Transverse colon (tissue), 4 donors: ENCODE results near the gene RHO. TPM values are rescaled to one million over a fixed set of nuclear protein-coding genes. Genes with fewer than 3 reads are reported as not detected.
"Not testable (repeated sequence)": the region's sequence is repeated elsewhere in the genome, so short reads cannot be mapped to it uniquely, and the experiment has no call there.

Experiments
- DNase-seq: peaks from one replicate; pipeline ENCODE4 v3.0.0-alpha.2; 2019
- H3K27ac ChIP-seq, 4 donors: fragments of 200-600 bp; sonication (generic); 2 replicates each; pipeline ENCODE4 v1.5.1; 2016 to 2018; ENCODE audit warnings: inconsistent platforms in 4 of 4
- H3K27me3 ChIP-seq: fragments of 200-600 bp; sonication (generic); 2 replicates; pipeline ENCODE4 v1.5.1; 2017; ENCODE audit warnings: inconsistent platforms
- H3K36me3 ChIP-seq, 4 donors: fragments of 200-600 bp; sonication (generic); 2 replicates each; pipeline ENCODE4 v1.5.1; 2017 to 2019; ENCODE audit warnings: inconsistent platforms in 4 of 4
- H3K4me1 ChIP-seq, 4 donors: fragments of 200-600 bp; sonication (generic); 2 replicates each; pipeline ENCODE4 v1.5.1; 2017 to 2020; ENCODE audit warnings: inconsistent platforms in 4 of 4
- H3K4me3 ChIP-seq, 4 donors: fragments of 200-600 bp; sonication (generic); 1 replicate in 1 of 4; 2 replicates in 3 of 4; pipeline versions ENCODE4 v1.5.1 to v1.6.1; 2017 to 2019; ENCODE audit warnings: inconsistent platforms in 4 of 4
- H3K9me3 ChIP-seq, 2 donors: fragments of 200-600 bp; sonication (generic); 2 replicates each; pipeline ENCODE4 v1.5.1; 2017 to 2019; ENCODE audit warnings: inconsistent platforms in 2 of 2
- EP300 ChIP-seq: sonication (generic); formaldehyde crosslinking; IDR thresholded peaks from one replicate; pipeline ENCODE4 v1.6.1; 2017; ENCODE audit warnings: antibody characterized with exemption, low read depth
- POLR2A ChIP-seq: fragments of 450-650 bp; IDR thresholded peaks from one replicate; pipeline ENCODE4 v1.6.1; 2016; ENCODE audit warnings: antibody characterized with exemption, mild to moderate bottlenecking, moderate library complexity
- POLR2AphosphoS5 ChIP-seq, 3 donors: sonication (generic); formaldehyde crosslinking; IDR thresholded peaks; one replicate each; pipeline ENCODE4 v1.6.1; 2016; ENCODE audit warnings: antibody characterized with exemption in 3 of 3
- WGBS, 2 donors: methylation state at CpG; one replicate each; pipeline ENCODE4 v1.1.5; 2018; ENCODE audit warnings: low coverage in 1 of 2; 5-methylcytosine and 5-hydroxymethylcytosine counted together
- in situ Hi-C, 4 donors: fragments of 200-750 bp; cut with MboI; loops; one replicate each; pipeline versions ENCODE4 v1.15.0 to v1.15.1; 2017; ENCODE audit warnings: low sequenced_read_pairs in 3 of 4, low pct_ligation_motif_present in 1 of 4, low pct_unique_long_range_greater_than_20kb in 1 of 4
- intact Hi-C: fragments of 100-400 bp; cut with DNase I; formaldehyde crosslinking; loops from one replicate; pipeline ENCODE4 v1.15.1; 2023; ENCODE audit warnings: low total_unique reads
- total RNA-seq, 4 donors: library from RNA; depleted of rRNA; stranded (reverse); fragments of >200 nt; gene quantifications; one replicate each; pipeline ENCODE4 v1.1.0, GENCODE V29; 2016
- TF ChIP-seq, protein P1 (sequence below), 5 experiments: fragments of 200-600 bp in 3 of 5; fragments of 450-650 bp in 2 of 5; sonication (generic) in 3 of 5; IDR thresholded peaks; 1 replicate in 2 of 5; 2 replicates in 3 of 5; pipeline ENCODE4 v1.5.1; 2016 to 2017; ENCODE audit warnings: antibody characterized with exemption in 5 of 5, inconsistent platforms in 3 of 5, mild to moderate bottlenecking in 2 of 5, moderate library complexity in 1 of 5

The RHO gene
- total RNA-seq, 4 donors from 2014 or later, result not detected

DNA sequence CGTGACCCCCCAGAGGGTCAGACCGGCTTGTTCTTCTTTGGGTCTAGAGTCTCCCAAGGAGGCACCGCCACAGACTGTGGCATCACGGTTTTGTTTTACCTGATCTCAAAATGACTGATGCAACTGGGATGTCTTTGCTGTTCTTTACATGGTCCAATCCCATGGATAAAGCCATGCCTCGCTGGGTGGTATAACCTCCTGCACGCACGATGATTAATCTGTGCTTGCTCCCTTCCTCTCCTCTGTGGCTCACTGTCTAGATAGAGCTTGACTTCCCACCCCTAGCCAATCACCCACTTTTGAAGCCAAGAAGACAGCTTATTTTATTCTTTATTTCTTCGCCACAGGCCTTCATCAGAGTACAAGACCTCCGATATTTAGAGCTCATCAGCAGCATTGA is 36.6 kb upstream of the RHO start:
- DNase-seq, result no peak
- 91 to 100% methylated on average over 3 to 9 of the region's 9 CpGs for WGBS, 2 donors
- peaks cover 0 to 12% (median 6%) of the 10 kb centered on the region in 4 donors for H3K4me1 ChIP-seq
- in situ Hi-C loops (loop anchor here (25.0 kb wide), 3 partner anchors 146 to 446 kb away; no protein-coding TSS in a partner anchor), intact Hi-C loops (loop anchor here (10.0 kb wide), 3 partner anchors 113 to 443 kb away; partner anchors contain the start of gene PLXND1)
- TF ChIP-seq EP300, result no peak
- no peak for TF ChIP-seq POLR2A
- no peak for TF ChIP-seq POLR2AphosphoS5 (IDR thresholded peaks at IDR 0.05)
- TF ChIP-seq, protein P1, sequence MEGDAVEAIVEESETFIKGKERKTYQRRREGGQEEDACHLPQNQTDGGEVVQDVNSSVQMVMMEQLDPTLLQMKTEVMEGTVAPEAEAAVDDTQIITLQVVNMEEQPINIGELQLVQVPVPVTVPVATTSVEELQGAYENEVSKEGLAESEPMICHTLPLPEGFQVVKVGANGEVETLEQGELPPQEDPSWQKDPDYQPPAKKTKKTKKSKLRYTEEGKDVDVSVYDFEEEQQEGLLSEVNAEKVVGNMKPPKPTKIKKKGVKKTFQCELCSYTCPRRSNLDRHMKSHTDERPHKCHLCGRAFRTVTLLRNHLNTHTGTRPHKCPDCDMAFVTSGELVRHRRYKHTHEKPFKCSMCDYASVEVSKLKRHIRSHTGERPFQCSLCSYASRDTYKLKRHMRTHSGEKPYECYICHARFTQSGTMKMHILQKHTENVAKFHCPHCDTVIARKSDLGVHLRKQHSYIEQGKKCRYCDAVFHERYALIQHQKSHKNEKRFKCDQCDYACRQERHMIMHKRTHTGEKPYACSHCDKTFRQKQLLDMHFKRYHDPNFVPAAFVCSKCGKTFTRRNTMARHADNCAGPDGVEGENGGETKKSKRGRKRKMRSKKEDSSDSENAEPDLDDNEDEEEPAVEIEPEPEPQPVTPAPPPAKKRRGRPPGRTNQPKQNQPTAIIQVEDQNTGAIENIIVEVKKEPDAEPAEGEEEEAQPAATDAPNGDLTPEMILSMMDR (IDR thresholded peaks at IDR 0.05), result no peak
- H3K27me3 ChIP-seq, result no peaks in the 10 kb centered on the region
- no peaks in the 10 kb centered on the region for H3K9me3 ChIP-seq
- H3K4me3 ChIP-seq, result no peak overlapping the region
- H3K36me3 ChIP-seq, result no peaks in the 10 kb centered on the region
- H3K27ac ChIP-seq, result no peak overlapping the region

DNA sequence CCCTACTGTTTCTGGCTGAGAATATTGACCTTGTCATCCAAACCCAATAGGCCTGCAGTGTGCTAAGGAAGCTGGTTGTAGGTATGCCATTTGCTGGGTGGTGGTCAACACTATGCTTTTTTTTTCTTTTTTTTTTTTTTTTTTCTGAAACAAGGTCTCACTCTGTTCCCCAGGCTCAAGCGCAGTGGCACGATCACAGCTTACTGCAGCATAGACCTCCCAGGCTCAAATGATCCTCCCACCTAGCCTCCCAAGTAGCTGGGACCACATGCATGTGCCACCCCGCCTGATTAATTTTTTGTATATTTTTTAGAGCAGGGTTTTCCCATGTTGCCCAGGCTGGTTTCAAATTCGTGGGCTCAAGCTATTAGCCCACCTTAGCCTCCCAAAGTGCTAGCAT is 35.7 kb upstream of the RHO start:
- H3K9me3 ChIP-seq, result no peaks in the 10 kb centered on the region
- TF ChIP-seq POLR2A (no peak), POLR2AphosphoS5 (IDR thresholded peaks at IDR 0.05) (no peak)
- TF ChIP-seq, protein P1 (IDR thresholded peaks at IDR 0.05), result no peak
- H3K36me3 ChIP-seq, result no peaks in the 10 kb centered on the region
- H3K27ac ChIP-seq, result no peak overlapping the region
- in situ Hi-C loops (loop anchor here (25.0 kb wide), 3 partner anchors 145 to 445 kb away; no protein-coding TSS in a partner anchor), intact Hi-C loops (loop anchor here (10.0 kb wide), 3 partner anchors 112 to 442 kb away; partner anchors contain the start of gene PLXND1)
- H3K4me3 ChIP-seq, result no peak overlapping the region
- WGBS, 2 donors, result 73 to 90% methylated on average over 3 to 4 of the region's 4 CpGs
- H3K27me3 ChIP-seq, result no peaks in the 10 kb centered on the region
- DNase-seq, result no peak
- peaks cover 0 to 12% (median 6%) of the 10 kb centered on the region in 4 donors for H3K4me1 ChIP-seq

DNA sequence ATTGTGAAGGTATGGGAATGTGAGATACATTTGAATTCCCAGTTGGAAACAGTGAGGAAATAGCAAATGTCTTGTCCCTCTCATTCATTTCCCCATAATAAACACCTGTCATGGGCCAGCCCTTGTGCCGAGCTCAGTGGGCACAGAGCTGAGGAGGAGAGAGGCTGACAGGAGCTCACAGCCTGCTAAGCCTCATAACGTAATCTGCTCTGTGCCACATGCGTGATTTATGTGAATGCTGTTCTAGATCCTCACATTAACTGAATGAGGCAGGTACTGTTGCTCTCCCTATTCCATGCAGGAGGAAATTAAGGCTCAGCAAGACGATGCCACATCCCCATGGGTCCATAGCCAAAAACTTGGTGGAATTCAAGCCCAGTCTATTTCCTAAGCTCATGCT is 35.2 kb upstream of the RHO start:
- intact Hi-C loops, result loop anchor here (10.0 kb wide), 3 partner anchors 112 to 442 kb away; partner anchors contain the start of gene PLXND1
- TF ChIP-seq POLR2A (no peak), EP300 (no peak), POLR2AphosphoS5 (IDR thresholded peaks at IDR 0.05) (no peak)
- TF ChIP-seq, protein P1 (IDR thresholded peaks at IDR 0.05), result no peak
- H3K27ac ChIP-seq, result no peak overlapping the region
- H3K4me3 ChIP-seq, result no peak overlapping the region
- H3K9me3 ChIP-seq, result no peaks in the 10 kb centered on the region
- no peak for DNase-seq
- H3K36me3 ChIP-seq, result no peaks in the 10 kb centered on the region
- peaks cover 0 to 12% (median 6%) of the 10 kb centered on the region in 4 donors for H3K4me1 ChIP-seq
- no peaks in the 10 kb centered on the region for H3K27me3 ChIP-seq
- in situ Hi-C loops, result loop anchor here (25.0 kb wide), 3 partner anchors 144 to 444 kb away; no protein-coding TSS in a partner anchor
- 88 to 100% methylated on average over 2 to 4 of the region's 4 CpGs for WGBS, 2 donors

DNA sequence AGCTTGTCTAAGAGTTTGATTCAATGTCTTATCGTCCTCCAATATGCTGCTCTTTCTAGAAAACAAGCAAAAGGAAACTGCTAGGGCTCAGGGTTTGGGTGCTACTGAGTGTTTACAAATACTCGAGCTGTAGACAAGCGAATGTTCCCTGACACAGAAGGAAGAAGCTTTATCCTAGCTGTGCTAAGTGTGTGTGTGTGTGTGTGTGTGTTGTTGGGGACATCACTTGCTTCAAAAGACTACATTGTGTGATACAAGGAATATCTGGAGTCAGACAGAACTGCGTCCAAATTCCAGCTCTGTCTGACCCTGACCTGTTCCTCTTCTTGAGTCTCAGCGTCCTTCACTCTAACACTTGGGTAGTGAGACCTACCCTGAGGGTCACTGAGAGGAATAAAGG is 33.9 kb upstream of the RHO start:
- WGBS, 2 donors, result 72 to 78% methylated on average over 5 of the region's 5 CpGs
- H3K36me3 ChIP-seq, result not testable (repeated sequence)
- in situ Hi-C loops, result loop anchor here (25.0 kb wide), 3 partner anchors 143 to 443 kb away; no protein-coding TSS in a partner anchor

DNA sequence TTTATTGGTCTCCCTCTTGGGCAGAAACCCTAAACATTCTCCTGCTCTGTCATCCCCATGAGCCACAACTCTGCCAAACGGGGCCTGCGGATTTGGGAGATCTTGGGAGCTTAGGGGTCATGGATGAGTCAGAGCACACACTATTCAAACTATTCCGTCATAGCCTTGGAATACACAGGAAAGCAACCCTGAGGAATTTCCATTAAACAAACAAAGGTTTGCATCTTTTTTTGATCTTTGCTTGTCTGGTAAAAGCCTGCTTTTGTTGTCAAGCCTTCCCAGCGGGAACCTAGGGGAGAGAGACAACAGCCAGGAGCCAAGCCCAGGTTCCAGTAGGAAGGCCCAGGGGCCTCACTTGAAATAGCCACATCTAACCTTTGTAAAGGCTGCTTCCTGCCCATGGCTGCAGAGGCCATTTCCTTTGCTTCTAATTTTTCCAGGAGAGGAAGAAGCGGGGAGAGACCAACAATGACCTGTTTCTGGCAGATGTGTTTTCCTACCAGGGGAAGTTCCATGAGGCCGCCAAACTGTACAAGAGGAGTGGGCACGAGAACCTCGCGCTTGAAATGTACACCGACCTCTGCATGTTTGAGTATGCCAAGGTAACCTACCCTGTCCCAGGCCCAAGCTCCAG is 33.3 kb upstream of the RHO start:
- intact Hi-C loops, result loop anchor here (10.0 kb wide), 3 partner anchors 110 to 440 kb away; partner anchors contain the start of gene PLXND1
- H3K4me3 ChIP-seq, H3K9me3 ChIP-seq, H3K36me3 ChIP-seq, H3K27me3 ChIP-seq, DNase-seq: not testable (repeated sequence)
- WGBS, 2 donors, result 88 to 96% methylated on average over 5 to 10 of the region's 10 CpGs
- peak overlapping the region; percentile 47 to 58 (median 52) for H3K27ac ChIP-seq
- peaks cover 0 to 12% (median 6%) of the 10 kb centered on the region in 4 donors for H3K4me1 ChIP-seq
- in situ Hi-C loops, result loop anchor here (25.0 kb wide), 3 partner anchors 142 to 442 kb away; no protein-coding TSS in a partner anchor

More for the DNA sequence above, 33.9 kb upstream of the RHO start:
- not testable (repeated sequence) for H3K9me3 ChIP-seq, H3K4me3 ChIP-seq, DNase-seq, H3K27me3 ChIP-seq
- intact Hi-C loops, result loop anchor here (10.0 kb wide), 3 partner anchors 110 to 440 kb away; partner anchors contain the start of gene PLXND1
- peak overlapping the region; percentile 47 to 58 (median 52) for H3K27ac ChIP-seq
- peaks cover 0 to 12% (median 6%) of the 10 kb centered on the region in 4 donors for H3K4me1 ChIP-seq

DNA sequence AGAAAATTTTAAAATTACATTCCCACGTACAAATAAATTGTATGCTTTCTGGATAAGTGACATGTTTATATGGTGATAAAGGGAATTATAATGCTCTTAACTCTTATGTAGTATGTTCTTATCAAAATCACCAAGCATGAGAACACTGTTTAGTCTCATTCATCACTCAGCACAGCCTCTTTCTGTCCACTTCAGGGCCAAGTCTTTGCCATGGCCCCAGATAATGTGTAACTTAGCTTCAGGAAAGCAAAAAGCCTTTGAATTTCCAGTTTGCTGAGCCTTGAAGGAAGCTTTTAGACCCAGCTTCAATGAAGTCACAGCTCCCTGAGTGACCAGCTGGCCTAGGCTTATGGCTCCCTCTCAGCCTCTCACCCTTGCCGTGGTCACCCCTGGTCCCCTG is 30.6 kb upstream of the RHO start:
- intact Hi-C loops, result loop anchor here (10.0 kb wide), 3 partner anchors 107 to 437 kb away; partner anchors contain the start of gene PLXND1
- WGBS, 2 donors, result 92 to 100% methylated on average over 1 to 2 of the region's 2 CpGs
- not testable (repeated sequence) for H3K4me3 ChIP-seq, H3K27me3 ChIP-seq, H3K9me3 ChIP-seq, H3K36me3 ChIP-seq, H3K4me1 ChIP-seq, H3K27ac ChIP-seq, DNase-seq
- in situ Hi-C loops, result loop anchor here (25.0 kb wide), 3 partner anchors 139 to 439 kb away; no protein-coding TSS in a partner anchor
